NCI-H1092 (cell line): ENCODE data around the gene CRYM.

Experiments
- DNase-seq: peaks from one replicate; lab custom pipeline; 2025; lab: John Stamatoyannopoulos, UW

CRYM gene

DNA sequence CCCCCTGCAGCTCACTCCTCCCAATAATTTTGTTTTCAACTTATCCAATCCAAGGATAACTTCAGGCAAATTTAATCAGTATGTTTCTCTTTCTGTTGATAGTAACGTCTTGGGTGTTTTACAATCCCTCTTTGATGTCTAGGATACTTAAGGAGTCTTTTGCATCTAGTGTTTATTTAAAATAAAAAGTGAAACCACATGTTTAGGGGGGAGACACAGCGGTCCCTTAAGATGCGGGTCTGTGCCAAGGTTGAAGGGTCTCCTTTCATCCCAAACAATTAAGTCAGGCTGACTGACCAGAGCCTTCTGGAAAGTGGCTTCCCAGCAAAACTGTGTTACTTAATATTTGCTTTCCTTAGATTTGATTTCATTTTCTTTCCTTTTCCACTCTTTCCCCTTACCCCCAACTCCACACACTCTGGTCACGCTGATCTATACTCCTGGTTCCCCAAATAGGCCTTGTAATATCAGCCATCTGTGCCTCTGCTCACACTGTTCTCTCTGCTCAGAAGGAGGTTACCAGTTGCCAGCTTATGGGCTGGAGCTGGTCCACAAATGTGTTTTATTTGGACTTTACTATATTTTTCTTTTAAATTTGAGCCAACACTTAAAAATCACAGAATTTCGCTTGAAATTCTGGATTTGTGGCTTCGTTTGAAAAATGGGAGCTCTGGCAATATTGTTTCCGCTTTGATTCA is 33.4 kb downstream of the CRYM start:
- no peak for DNase-seq

DNA sequence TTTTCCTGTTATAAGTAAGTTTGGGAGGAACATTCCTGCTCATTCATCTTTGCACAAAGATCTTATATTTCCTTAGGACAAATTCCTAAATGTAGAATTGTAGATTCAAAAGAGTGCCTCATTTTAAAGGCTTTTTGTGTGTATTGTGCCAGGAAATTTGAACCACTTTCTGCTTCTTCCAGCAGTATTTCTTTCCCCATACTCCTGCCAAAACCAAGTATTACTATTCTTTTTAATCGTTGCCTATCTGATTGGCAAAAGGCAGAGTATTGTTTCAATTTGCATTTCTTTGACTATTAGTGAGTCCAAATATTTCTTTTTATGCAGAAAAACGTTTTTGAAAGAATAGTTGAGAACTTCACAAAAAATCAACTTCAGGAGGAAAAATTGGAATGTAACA is 35.3 kb downstream of the CRYM start:
- no peak for DNase-seq

GRCh38 chr16:21239646-21240045 is 38.4 kb downstream of the CRYM start:
- no peak for DNase-seq

GRCh38 chr16:21236831-21237230 is 41.3 kb downstream of the CRYM start:
- no peak for DNase-seq

DNA sequence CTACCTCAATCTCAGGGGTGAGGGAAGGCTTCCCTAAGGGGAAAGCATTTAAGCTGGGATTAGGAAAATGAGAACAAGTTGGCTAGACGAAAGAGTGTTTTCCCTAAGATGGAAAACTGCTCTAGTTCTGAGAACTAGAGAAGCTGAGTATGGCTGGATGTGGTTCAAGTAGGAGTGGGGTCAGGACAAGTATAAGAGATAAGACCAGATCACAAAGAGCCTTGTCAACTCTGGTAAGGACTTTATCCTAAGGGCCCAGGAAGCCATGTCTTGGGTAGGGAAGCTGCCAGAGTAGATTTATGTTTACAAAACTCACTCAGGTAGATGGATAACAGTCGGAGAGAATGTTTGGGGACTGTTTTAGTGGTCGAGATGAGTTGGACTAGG is 42.9 kb downstream of the CRYM start:
- no peak for DNase-seq

DNA sequence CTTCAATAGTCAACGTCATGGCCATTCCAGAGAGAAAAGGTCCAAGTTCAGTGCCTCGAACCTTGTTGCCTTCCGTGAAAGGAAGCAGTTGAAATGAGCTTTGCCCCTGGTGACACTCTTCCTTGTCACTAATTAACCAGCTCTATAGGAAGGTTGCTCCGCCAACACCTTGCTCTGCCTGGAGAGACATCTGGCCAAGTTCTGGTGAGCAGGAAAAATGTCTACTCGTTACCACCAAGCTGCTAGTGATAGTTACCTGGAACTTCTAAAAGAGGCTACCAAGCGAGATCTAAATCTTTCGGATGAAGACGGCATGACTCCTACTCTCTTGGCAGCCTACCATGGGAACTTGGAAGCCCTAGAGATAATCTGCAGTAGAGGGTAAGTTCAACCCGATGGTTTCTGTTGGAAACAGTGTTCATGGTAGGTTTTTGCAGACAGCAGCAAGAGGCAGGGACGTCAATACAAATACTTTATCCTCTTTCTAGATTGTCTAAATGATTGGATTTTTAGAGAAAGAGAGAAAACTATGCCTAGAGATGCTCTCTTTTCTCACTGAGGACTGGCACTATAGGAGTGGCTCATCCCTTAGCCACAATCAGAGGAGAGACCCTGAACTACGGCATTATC is 44.5 kb downstream of the CRYM start, which contains the start of gene ANKS4B:
Gene ANKS4B, plus strand, starts transcription at position 179 of the 630 bp plus-strand sequence. Its CDS starts 39 bp downstream, at position 218.
- no peak for DNase-seq

- no peak for DNase-seq
Observed at GRCh38 chr16:21233045-21233520, 45.0 kb downstream of the CRYM start.

- DNase-seq = no peak
Observed at GRCh38 chr16:21228361-21228872, 49.7 kb downstream of the CRYM start.

DNA sequence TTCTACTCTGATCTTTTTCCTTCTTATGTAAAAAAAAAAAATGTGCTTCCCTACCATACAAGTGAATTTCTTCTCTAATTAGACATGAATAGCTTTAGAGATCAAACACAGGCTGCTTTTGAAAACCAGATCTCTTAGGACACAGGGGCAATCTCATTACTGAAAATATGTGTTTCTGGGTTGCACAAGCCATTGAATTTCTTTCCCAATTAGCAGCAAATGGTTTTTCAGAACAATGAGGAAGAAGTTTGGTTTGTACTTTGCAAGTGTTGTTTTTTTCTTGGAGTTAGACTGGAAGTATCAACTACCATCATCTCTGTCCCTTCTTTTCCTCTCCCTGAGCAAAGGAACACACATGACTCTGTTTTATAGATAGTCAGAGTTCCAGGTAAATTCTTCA is 50.2 kb downstream of the CRYM start:
- DNase-seq = no peak

- no peak for DNase-seq
Observed at GRCh38 chr16:21226749-21227148, 51.3 kb downstream of the CRYM start.

DNA sequence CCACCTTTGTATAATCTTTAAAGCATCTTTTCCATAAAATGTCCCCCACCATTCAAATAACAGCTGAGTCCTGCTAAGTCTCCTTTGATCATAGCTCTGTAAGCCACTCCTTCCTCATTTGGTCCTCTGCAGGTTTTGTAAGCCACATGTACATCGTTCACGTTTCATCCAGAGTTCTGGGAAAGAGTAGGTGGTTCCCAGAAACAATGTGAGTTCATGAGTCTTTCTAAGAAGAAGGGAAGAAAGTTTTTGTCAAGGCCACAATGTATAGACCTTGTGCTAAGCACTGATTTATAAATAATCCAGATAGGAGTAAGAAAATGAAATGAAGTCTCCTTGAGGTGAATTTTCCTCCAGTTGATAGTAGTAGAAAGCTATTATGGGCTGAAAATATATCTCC is 53.3 kb downstream of the CRYM start:
- DNase-seq = no peak

GRCh38 chr16:21223787-21224186 is 54.3 kb downstream of the CRYM start:
- DNase-seq = no peak

GRCh38 chr16:21222495-21223337 is 55.4 kb downstream of the CRYM start:
- no peak for DNase-seq

- no peak for DNase-seq
Observed at GRCh38 chr16:21219551-21219950, 58.5 kb downstream of the CRYM start.

GRCh38 chr16:21218153-21218552 is 59.9 kb downstream of the CRYM start:
- no peak for DNase-seq

GRCh38 chr16:21217121-21217520 is 61.0 kb downstream of the CRYM start:
- DNase-seq = no peak

DNA sequence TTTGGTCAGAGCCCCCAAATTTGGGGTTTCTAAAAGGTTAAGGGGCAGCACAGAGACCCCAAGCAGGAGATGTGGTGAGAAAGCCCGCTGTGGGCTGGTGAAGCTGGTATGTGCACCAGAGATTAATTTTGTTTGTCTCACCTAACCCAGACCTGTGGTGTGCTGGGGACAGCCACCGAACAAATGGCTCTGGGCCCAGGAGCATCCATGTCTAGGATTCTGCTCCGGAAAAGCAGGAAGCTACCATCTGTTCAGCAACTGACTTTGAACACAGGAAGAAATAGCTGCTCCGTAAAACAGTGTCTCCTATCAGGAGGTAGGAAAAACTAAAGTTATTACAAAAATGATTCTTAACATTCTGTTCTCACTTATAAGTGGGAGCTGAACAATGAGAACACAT is 64.0 kb downstream of the CRYM start:
- no peak for DNase-seq

GRCh38 chr16:21211486-21211885 is 66.6 kb downstream of the CRYM start, which contains the start of gene ZP2:
Gene ZP2, minus strand, starts transcription at chr16:21211574. Its CDS starts 27 bp downstream, at chr16:21211547.
- no peak for DNase-seq
